ENCODE results near the gene STEAP2. TPM values are rescaled to one million over a fixed set of nuclear protein-coding genes. Genes with fewer than 3 reads are reported as not detected.
A peak's percentile ranks its signal among the peaks of the same experiment; 100 is the strongest.

The STEAP2 gene
- total and polyA plus RNA-seq, 4 donors = 8.2 to 16.3 (median 8.3) TPM

DNA sequence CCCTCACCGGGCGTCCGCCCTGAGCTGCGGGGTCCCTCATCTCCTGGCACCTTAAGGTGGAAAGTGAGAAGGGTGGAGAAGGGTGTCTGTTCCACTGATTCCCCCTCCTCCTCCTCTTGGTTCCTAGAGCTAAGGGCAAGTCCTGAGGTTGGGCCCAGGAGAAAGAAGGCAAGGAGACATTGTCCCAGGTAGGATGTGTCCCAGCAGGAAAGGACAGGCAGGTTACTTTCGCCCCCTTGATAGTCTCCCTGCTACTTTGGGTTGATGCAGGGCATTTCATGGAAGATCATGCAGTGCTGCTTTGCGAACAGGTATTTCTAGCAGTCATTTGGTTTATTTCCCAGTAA lies 582 bp downstream of the STEAP2 start:
- peaks cover 7% of the 10 kb centered on the region for H3K4me1 ChIP-seq (ENCODE audit: control insufficient read depth, insufficient read depth, low read length)
- H3K27me3 ChIP-seq (ENCODE audit: control insufficient read depth, insufficient read depth, low read length) = peaks cover 2% of the 10 kb centered on the region
- WGBS (ENCODE audit: insufficient coverage) = 50% methylated on average over 1 of the region's 6 CpGs
- H3K4me3 ChIP-seq (ENCODE audit: low read depth, low read length) = peak overlapping the region; percentile 58
- peak in 2 of 6 donors; percentile 4 to 40 for DNase-seq (ENCODE audit: low read depth in 4 of 6, low spot score in 6 of 6)
- no peaks in the 10 kb centered on the region for H3K9me3 ChIP-seq (ENCODE audit: control insufficient read depth, insufficient read depth, low read length)
- H3K27ac ChIP-seq (ENCODE audit: low read depth, low read length) = peak overlapping the region; percentile 48
- H3K36me3 ChIP-seq (ENCODE audit: control insufficient read depth, insufficient read depth, low read length) = no peaks in the 10 kb centered on the region

DNA sequence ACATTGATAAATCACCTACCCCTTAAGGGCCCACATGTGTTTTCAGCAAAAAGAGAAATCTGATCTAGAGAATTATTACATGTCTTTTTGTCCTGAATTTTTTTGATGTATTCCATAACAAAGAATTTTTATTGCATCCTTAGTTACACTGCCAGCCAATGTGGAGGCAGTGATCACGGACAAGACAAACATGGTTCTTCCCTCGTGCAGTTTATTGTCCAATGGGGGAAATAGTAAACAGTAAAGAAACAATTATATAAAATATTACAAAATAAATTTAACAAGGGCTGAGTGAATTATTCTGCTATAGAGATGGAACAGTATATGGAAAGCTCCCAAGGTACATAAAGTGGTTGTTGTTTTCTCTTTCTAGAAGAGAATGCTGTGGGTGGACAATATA lies 2.0 kb downstream of the STEAP2 start:
- no peak for DNase-seq (ENCODE audit: low read depth in 4 of 6, low spot score in 6 of 6)
- WGBS (ENCODE audit: insufficient coverage) = no CpG with 5 or more reads among the region's 2 CpGs
- Histone ChIP-seq H3K4me1 (ENCODE audit: control insufficient read depth, insufficient read depth, low read length) (peaks cover 7% of the 10 kb centered on the region), H3K4me3 (ENCODE audit: low read depth, low read length) (no peak overlapping the region), H3K27ac (ENCODE audit: low read depth, low read length) (no peak overlapping the region), H3K36me3 (ENCODE audit: control insufficient read depth, insufficient read depth, low read length) (no peaks in the 10 kb centered on the region), H3K9me3 (ENCODE audit: control insufficient read depth, insufficient read depth, low read length) (no peaks in the 10 kb centered on the region), H3K27me3 (ENCODE audit: control insufficient read depth, insufficient read depth, low read length) (peaks cover 2% of the 10 kb centered on the region)

DNA sequence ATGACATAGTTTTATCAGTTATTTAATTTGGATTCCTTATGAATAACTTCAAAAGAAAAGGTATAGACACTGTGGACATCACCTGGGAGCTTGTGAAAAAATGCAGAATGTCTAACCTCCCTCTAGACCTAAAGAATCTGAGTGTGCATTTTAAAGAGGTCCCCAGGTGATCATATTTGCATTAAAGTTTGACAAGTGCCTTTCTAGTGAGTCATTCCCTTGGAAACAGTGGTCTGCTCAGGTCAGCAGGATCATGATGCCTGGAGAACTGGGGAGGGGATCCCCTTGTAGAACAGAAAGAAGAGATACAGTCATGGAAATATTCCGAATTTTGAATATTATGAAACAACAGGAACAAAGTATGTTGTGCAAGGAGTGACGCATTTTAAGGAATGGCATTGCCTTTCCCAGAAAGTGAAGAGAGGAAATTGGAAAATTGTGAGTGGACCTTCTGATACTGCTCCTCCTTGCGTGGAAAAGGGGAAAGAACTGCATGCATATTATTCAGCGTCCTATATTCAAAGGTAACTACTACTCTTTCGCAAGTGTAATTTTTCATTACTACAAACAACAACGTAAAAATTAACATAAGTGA lies 4.6 kb downstream of the STEAP2 start:
- H3K9me3 ChIP-seq (ENCODE audit: control insufficient read depth, insufficient read depth, low read length) = no peaks in the 10 kb centered on the region
- H3K4me1 ChIP-seq (ENCODE audit: control insufficient read depth, insufficient read depth, low read length) = peaks cover 3% of the 10 kb centered on the region
- H3K36me3 ChIP-seq (ENCODE audit: control insufficient read depth, insufficient read depth, low read length) = no peaks in the 10 kb centered on the region
- no peak for DNase-seq (ENCODE audit: low read depth in 4 of 6, low spot score in 6 of 6)
- WGBS (ENCODE audit: insufficient coverage) = 94% methylated on average over 2 of the region's 6 CpGs
- H3K27ac ChIP-seq (ENCODE audit: low read depth, low read length) = no peak overlapping the region
- H3K4me3 ChIP-seq (ENCODE audit: low read depth, low read length) = no peak overlapping the region
- H3K27me3 ChIP-seq (ENCODE audit: control insufficient read depth, insufficient read depth, low read length) = no peaks in the 10 kb centered on the region

DNA sequence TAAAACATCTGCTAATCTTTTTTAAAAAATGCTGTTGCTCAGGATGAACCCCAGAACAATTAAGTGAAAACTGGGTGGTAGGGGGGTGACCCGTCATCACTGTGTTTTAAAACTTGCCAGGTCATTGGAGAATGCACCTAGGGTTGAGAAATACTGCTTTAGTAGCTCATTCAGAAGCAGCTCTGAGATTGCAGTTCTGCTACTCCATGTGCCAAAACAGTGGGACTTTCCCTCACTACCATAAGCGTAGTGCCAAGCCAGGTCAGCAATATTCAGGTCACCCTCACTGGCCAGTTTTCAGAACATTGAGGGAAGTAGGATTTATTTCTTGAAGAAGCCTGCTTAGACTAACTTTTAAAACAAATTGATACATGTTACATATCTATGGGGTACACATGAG lies 5.2 kb downstream of the STEAP2 start:
- no peak for DNase-seq (ENCODE audit: low read depth in 4 of 6, low spot score in 6 of 6)
- Histone ChIP-seq H3K4me3 (ENCODE audit: low read depth, low read length) (no peak overlapping the region), H3K27ac (ENCODE audit: low read depth, low read length) (no peak overlapping the region), H3K36me3 (ENCODE audit: control insufficient read depth, insufficient read depth, low read length) (no peaks in the 10 kb centered on the region), H3K9me3 (ENCODE audit: control insufficient read depth, insufficient read depth, low read length) (no peaks in the 10 kb centered on the region), H3K27me3 (ENCODE audit: control insufficient read depth, insufficient read depth, low read length) (no peaks in the 10 kb centered on the region), H3K4me1 (ENCODE audit: control insufficient read depth, insufficient read depth, low read length) (peaks cover 3% of the 10 kb centered on the region)
- 100% methylated on average over 1 of the region's 2 CpGs for WGBS (ENCODE audit: insufficient coverage)

DNA sequence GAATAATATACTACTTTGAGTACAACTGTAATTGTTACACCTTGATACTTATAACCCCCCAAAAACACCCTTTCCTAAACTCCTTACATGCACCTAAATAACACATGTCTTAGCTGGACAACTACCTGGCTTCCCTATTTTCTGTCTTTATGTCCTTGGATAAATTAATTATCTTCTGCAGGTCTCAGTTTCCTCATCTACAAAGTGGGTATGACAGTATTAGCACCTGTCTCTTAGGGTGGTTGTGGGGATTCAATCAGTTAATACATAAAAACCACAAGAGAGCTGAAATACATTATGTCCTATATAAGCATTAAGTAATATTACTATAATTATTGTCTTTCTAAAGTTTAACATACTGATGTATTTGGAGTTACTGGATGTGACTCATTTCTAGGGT lies 10.8 kb downstream of the STEAP2 start:
- H3K36me3 ChIP-seq (ENCODE audit: control insufficient read depth, insufficient read depth, low read length) = no peaks in the 10 kb centered on the region
- no peak overlapping the region for H3K4me3 ChIP-seq (ENCODE audit: low read depth, low read length)
- no peaks in the 10 kb centered on the region for H3K4me1 ChIP-seq (ENCODE audit: control insufficient read depth, insufficient read depth, low read length)
- no peak overlapping the region for H3K27ac ChIP-seq (ENCODE audit: low read depth, low read length)
- no peak for DNase-seq (ENCODE audit: low read depth in 4 of 6, low spot score in 6 of 6)
- H3K9me3 ChIP-seq (ENCODE audit: control insufficient read depth, insufficient read depth, low read length) = no peaks in the 10 kb centered on the region
- no peaks in the 10 kb centered on the region for H3K27me3 ChIP-seq (ENCODE audit: control insufficient read depth, insufficient read depth, low read length)

DNA sequence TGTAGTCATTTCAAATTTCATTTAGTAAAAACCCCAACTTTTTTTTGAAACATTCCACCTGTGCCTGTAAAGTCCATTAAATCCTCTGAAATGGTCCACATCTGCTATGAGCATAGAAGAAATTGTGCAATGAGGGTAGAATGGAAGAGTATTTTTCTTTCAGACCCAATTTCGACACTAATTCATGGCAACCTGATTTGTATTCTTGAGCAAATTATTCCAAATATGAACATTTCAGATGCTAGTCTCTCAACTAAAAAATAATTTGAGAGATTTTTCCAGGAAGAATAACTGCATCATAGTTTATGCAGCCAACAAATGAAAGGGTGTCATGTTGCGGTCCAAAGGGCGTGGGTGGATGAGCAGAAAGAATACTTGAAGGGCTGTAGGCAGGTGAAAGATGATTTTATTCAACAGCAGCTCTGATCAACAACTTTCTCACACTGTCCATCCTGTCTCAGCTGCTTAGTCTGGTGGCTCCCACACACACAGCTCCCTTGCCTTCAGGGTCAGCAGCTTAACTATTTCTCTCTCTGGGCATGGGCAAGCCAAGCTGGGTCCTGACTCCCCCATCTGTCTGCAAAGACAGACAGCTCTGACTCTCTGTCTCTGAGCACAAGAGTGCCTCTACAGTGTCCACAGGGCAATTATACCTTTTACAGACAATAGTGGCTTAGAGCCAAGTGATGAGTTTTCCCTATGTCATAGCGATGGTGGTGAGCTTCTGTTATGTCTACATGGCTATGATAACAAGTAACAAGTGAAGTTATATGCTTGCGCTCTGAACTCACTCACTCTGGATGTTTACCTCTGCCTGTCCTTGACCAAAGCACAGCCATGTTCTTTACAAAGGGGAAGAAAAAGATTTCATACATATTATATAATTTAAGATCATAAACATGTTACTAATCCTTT lies 11.5 kb downstream of the STEAP2 start:
- no peak for DNase-seq (ENCODE audit: low read depth in 4 of 6, low spot score in 6 of 6)
- Histone ChIP-seq H3K4me1 (ENCODE audit: control insufficient read depth, insufficient read depth, low read length) (no peaks in the 10 kb centered on the region), H3K27ac (ENCODE audit: low read depth, low read length) (no peak overlapping the region), H3K36me3 (ENCODE audit: control insufficient read depth, insufficient read depth, low read length) (no peaks in the 10 kb centered on the region), H3K9me3 (ENCODE audit: control insufficient read depth, insufficient read depth, low read length) (no peaks in the 10 kb centered on the region), H3K27me3 (ENCODE audit: control insufficient read depth, insufficient read depth, low read length) (no peaks in the 10 kb centered on the region), H3K4me3 (ENCODE audit: low read depth, low read length) (no peak overlapping the region)
- WGBS (ENCODE audit: insufficient coverage) = no CpG with 5 or more reads among the region's 5 CpGs

DNA sequence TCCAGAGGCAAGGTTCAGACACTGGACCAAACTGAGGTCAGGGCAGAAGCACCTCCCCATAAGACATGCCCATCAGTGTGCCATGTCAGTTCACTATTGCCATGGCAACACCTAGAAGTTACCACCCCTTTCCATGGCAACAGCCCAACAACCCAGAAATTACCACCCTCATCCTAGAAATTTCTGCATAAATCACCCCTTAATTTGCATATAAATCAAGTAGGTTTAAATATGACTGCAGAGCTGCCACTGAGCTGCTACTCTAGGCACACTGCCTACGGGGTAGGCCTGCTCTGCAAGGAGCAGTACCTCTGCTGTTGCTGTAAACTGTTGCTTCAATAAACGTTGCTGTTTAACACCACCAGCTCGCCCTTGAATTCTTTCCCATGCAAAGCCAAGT lies 12.7 kb downstream of the STEAP2 start:
- WGBS (ENCODE audit: insufficient coverage) = 17% methylated on average over 3 of the region's 3 CpGs
- peak in 1 of 6 donors; percentile 25 for DNase-seq (ENCODE audit: low read depth in 4 of 6, low spot score in 6 of 6)
- Histone ChIP-seq H3K27me3 (ENCODE audit: control insufficient read depth, insufficient read depth, low read length) (no peaks in the 10 kb centered on the region), H3K27ac (ENCODE audit: low read depth, low read length) (no peak overlapping the region), H3K36me3 (ENCODE audit: control insufficient read depth, insufficient read depth, low read length) (no peaks in the 10 kb centered on the region), H3K9me3 (ENCODE audit: control insufficient read depth, insufficient read depth, low read length) (no peaks in the 10 kb centered on the region), H3K4me3 (ENCODE audit: low read depth, low read length) (no peak overlapping the region), H3K4me1 (ENCODE audit: control insufficient read depth, insufficient read depth, low read length) (no peaks in the 10 kb centered on the region)

DNA sequence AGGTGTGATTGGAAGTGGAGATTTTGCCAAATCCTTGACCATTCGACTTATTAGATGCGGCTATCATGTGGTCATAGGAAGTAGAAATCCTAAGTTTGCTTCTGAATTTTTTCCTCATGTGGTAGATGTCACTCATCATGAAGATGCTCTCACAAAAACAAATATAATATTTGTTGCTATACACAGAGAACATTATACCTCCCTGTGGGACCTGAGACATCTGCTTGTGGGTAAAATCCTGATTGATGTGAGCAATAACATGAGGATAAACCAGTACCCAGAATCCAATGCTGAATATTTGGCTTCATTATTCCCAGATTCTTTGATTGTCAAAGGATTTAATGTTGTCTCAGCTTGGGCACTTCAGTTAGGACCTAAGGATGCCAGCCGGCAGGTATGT lies 13.6 kb downstream of the STEAP2 start:
- Histone ChIP-seq H3K4me1 (ENCODE audit: control insufficient read depth, insufficient read depth, low read length) (no peaks in the 10 kb centered on the region), H3K27ac (ENCODE audit: low read depth, low read length) (no peak overlapping the region), H3K9me3 (ENCODE audit: control insufficient read depth, insufficient read depth, low read length) (no peaks in the 10 kb centered on the region), H3K36me3 (ENCODE audit: control insufficient read depth, insufficient read depth, low read length) (no peaks in the 10 kb centered on the region), H3K27me3 (ENCODE audit: control insufficient read depth, insufficient read depth, low read length) (no peaks in the 10 kb centered on the region), H3K4me3 (ENCODE audit: low read depth, low read length) (no peak overlapping the region)
- no CpG with 5 or more reads among the region's 3 CpGs for WGBS (ENCODE audit: insufficient coverage)
- peak in 1 of 6 donors; percentile 31 for DNase-seq (ENCODE audit: low read depth in 4 of 6, low spot score in 6 of 6)

DNA sequence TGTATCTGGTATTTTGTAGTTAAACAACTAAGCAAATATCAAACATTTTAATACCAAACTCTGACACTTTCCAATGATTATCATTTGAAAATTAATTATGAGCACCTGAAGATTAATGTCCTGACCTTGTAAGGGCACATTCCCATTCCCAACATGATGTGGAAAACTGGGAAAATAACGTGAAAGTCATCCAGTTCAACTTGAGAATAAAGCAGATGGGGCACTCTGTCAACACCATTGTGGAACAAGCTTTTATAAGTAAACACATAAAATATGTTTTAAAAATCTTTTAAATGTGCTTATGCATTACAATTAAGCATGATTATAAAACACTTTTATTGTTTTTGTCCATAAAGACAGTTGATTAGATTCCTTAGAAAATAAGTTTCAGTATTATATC lies 14.1 kb downstream of the STEAP2 start:
- no peaks in the 10 kb centered on the region for H3K36me3 ChIP-seq (ENCODE audit: control insufficient read depth, insufficient read depth, low read length)
- WGBS (ENCODE audit: insufficient coverage) = no CpG with 5 or more reads among the region's 1 CpG

DNA sequence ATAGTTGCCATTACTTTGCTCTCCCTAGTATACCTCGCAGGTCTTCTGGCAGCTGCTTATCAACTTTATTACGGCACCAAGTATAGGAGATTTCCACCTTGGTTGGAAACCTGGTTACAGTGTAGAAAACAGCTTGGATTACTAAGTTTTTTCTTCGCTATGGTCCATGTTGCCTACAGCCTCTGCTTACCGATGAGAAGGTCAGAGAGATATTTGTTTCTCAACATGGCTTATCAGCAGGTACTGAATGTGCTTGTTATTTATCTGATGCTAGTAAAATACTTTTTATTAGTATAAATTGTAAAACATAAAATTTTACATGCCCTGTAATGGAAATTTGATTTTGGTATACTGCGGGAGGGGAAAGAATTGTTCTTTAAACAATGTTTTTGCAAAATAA lies 15.7 kb downstream of the STEAP2 start:
- Histone ChIP-seq H3K36me3 (ENCODE audit: control insufficient read depth, insufficient read depth, low read length) (no peaks in the 10 kb centered on the region), H3K4me3 (ENCODE audit: low read depth, low read length) (no peak overlapping the region), H3K9me3 (ENCODE audit: control insufficient read depth, insufficient read depth, low read length) (no peaks in the 10 kb centered on the region), H3K27ac (ENCODE audit: low read depth, low read length) (no peak overlapping the region), H3K27me3 (ENCODE audit: control insufficient read depth, insufficient read depth, low read length) (no peaks in the 10 kb centered on the region), H3K4me1 (ENCODE audit: control insufficient read depth, insufficient read depth, low read length) (no peaks in the 10 kb centered on the region)
- no peak for DNase-seq (ENCODE audit: low read depth in 4 of 6, low spot score in 6 of 6)
- 100% methylated on average over 1 of the region's 5 CpGs for WGBS (ENCODE audit: insufficient coverage)

More for the DNA sequence above, 14.1 kb downstream of the STEAP2 start:
- Histone ChIP-seq H3K4me1 (ENCODE audit: control insufficient read depth, insufficient read depth, low read length) (no peaks in the 10 kb centered on the region), H3K27me3 (ENCODE audit: control insufficient read depth, insufficient read depth, low read length) (no peaks in the 10 kb centered on the region), H3K27ac (ENCODE audit: low read depth, low read length) (no peak overlapping the region), H3K4me3 (ENCODE audit: low read depth, low read length) (no peak overlapping the region), H3K9me3 (ENCODE audit: control insufficient read depth, insufficient read depth, low read length) (no peaks in the 10 kb centered on the region)
- no peak for DNase-seq (ENCODE audit: low read depth in 4 of 6, low spot score in 6 of 6)
